ENCODE results near the gene IGHMBP2.

GRCh38 chr11:68897441-68897840 lies 6.2 kb upstream of the IGHMBP2 start:
- no peak for TF ChIP-seq EZH2 (IDR thresholded peaks at IDR 0.05; ENCODE audit: borderline replicate concordance, low read length)
- no peak for TF ChIP-seq CTCF (IDR thresholded peaks at IDR 0.05; ENCODE audit: low read length)

Data from OCI-LY1 (cell line).